Neural progenitor cell (in vitro differentiated cells): ENCODE data around the gene OR4D9.

Experiments
- EZH2 ChIP-seq: fragments of 200-600 bp; sonication (generic); IDR thresholded peaks from 2 replicates; pipeline ENCODE4 v1.6.1; 2017; ENCODE audit warnings: antibody characterized with exemption, mild to moderate bottlenecking, moderate library complexity
- EZH2phosphoT487 ChIP-seq: fragments of 200-600 bp; sonication (generic); IDR thresholded peaks from 2 replicates; pipeline ENCODE4 v1.6.1; 2017; ENCODE audit warnings: antibody characterized with exemption
- TF ChIP-seq, protein P1 (sequence below): fragments of 200-600 bp; sonication (generic); IDR thresholded peaks from 2 replicates; pipeline ENCODE4 v1.5.1; 2017; ENCODE audit warnings: antibody characterized with exemption, mild to moderate bottlenecking

DNA sequence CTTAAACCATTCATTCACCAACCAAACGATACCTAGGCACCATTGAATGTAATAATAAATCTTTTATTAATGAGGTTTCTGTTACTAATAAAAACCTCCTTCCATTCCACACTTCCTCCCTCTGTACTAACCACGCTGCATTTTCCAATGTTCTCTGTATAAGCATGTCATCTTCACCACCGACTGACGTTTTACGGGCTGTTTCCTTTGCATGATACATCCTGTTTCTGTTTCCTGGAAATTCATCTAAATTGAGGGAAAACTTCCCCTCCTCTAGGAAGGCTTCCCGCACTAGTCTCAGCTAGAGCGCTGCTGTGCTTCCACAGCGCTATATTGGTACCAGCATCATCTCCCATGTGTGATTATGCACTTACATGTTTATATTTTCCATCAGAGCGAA, 36.2 kb upstream of the OR4D9 start:
- TF ChIP-seq EZH2 (no peak), EZH2phosphoT487 (no peak)
- TF ChIP-seq, protein P1, sequence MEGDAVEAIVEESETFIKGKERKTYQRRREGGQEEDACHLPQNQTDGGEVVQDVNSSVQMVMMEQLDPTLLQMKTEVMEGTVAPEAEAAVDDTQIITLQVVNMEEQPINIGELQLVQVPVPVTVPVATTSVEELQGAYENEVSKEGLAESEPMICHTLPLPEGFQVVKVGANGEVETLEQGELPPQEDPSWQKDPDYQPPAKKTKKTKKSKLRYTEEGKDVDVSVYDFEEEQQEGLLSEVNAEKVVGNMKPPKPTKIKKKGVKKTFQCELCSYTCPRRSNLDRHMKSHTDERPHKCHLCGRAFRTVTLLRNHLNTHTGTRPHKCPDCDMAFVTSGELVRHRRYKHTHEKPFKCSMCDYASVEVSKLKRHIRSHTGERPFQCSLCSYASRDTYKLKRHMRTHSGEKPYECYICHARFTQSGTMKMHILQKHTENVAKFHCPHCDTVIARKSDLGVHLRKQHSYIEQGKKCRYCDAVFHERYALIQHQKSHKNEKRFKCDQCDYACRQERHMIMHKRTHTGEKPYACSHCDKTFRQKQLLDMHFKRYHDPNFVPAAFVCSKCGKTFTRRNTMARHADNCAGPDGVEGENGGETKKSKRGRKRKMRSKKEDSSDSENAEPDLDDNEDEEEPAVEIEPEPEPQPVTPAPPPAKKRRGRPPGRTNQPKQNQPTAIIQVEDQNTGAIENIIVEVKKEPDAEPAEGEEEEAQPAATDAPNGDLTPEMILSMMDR = no peak
